Muscle of back (tissue), 11 donors: ENCODE measurements around the gene ATG13. TPM values are rescaled to one million over a fixed set of nuclear protein-coding genes. Genes with fewer than 3 reads are reported as not detected.

Experiments used
- DNase-seq, 3 donors: peaks; one replicate each; pipeline versions ENCODE4 v3.0.0 to v3.0.0-alpha.2; 2013
- polyA plus RNA-seq, 10 donors: library from polyadenylated mRNA; unstranded; fragments of 120-200 nt; gene quantifications; one replicate each; pipeline ENCODE4 v1.2.1, GENCODE V29; 2013; ENCODE audit not compliant: insufficient read length in 10 of 10

The ATG13 gene
- polyA plus RNA-seq, 10 donors = 28.8 to 47.7 (median 34.6) TPM

- DNase-seq = peak; percentile 36 to 74 (median 52)
These were observed 57.3 kb downstream of the ATG13 start for GRCh38 chr11:46674463-46675287.

GRCh38 chr11:46675288-46675851 is 58.0 kb downstream of the ATG13 start:
- DNase-seq = peak in 2 of 3 donors; percentile 22 to 62

- DNase-seq = no peak
These were observed 58.6 kb downstream of the ATG13 start for GRCh38 chr11:46675949-46676348.

GRCh38 chr11:46676436-46677158 is 59.2 kb downstream of the ATG13 start:
- peak in 1 of 3 donors; percentile 39 for DNase-seq

GRCh38 chr11:46677169-46677568 is 59.8 kb downstream of the ATG13 start:
- no peak for DNase-seq

- DNase-seq = no peak
These were observed 60.8 kb downstream of the ATG13 start for GRCh38 chr11:46677991-46678740.

- DNase-seq = no peak
These were observed 61.4 kb downstream of the ATG13 start for GRCh38 chr11:46678741-46679130.

- no peak for DNase-seq
These were observed 62.1 kb downstream of the ATG13 start for GRCh38 chr11:46679241-46680163.

GRCh38 chr11:46680164-46680760 is 62.9 kb downstream of the ATG13 start:
- no peak for DNase-seq

GRCh38 chr11:46680815-46681214 is 63.5 kb downstream of the ATG13 start:
- no peak for DNase-seq

- DNase-seq = no peak
These were observed 64.5 kb downstream of the ATG13 start for GRCh38 chr11:46681814-46682213.

GRCh38 chr11:46682773-46683752 is 65.7 kb downstream of the ATG13 start:
- DNase-seq = no peak

- DNase-seq = no peak
These were observed 67.0 kb downstream of the ATG13 start for GRCh38 chr11:46684367-46684766.

- no peak for DNase-seq
These were observed 69.8 kb downstream of the ATG13 start for GRCh38 chr11:46686886-46687795.

GRCh38 chr11:46690702-46691101 is 73.3 kb downstream of the ATG13 start:
- no peak for DNase-seq

GRCh38 chr11:46692450-46692849 is 75.1 kb downstream of the ATG13 start:
- no peak for DNase-seq

GRCh38 chr11:46693597-46694012 is 76.3 kb downstream of the ATG13 start:
- DNase-seq = no peak

GRCh38 chr11:46694072-46694471 is 76.7 kb downstream of the ATG13 start:
- no peak for DNase-seq
